Panc1 (cell line): ENCODE results near the gene GIPC3. TPM values are rescaled to one million over a fixed set of nuclear protein-coding genes. Genes with fewer than 3 reads are reported as not detected.
A peak's percentile ranks its signal among the peaks of the same experiment; 100 is the strongest.

Experiments
- ATAC-seq: fragments of 200-7000 bp; cut with Tn5 transposase; 2 replicates; pipeline ENCODE4 v1.9.1; 2020; ENCODE audit warnings: mild to moderate bottlenecking, moderate library complexity
- BruUV-seq: library from RNA; stranded (reverse); fragments of 400-500 nt; replicated peaks from 2 replicates; lab custom pipeline; 2021; lab: Mats Ljungman, UMichigan
- CTCF ChIA-PET: fragments of 300-600 bp; sonication (Branson Sonifier 250); formaldehyde crosslinking; loops from one replicate; lab custom pipeline; 2022; ENCODE audit warnings: antibody characterized with exemption; lab: Charles Lee
- POLR2A ChIA-PET: fragments of 300-600 bp; sonication (Branson Sonifier 250); formaldehyde crosslinking; loops from one replicate; lab custom pipeline; 2022; ENCODE audit warnings: antibody characterized with exemption; lab: Charles Lee
- DNase-seq: peaks from one replicate; pipeline ENCODE4 v3.0.0-alpha.2; 2010; ENCODE audit warnings: low read depth, low spot score
- H3K27ac ChIP-seq: 2 replicates; pipeline ENCODE4 v1.5.1; 2011; ENCODE audit warnings: mild to moderate bottlenecking, low read length, inconsistent platforms
- H3K27me3 ChIP-seq: fragments of 200-500 bp; sonication (Bioruptor generic); 2 replicates; pipeline ENCODE4 v1.6.0; 2014; ENCODE audit warnings: low read length, inconsistent platforms; ENCODE audit not compliant: control insufficient read depth, insufficient read depth
- H3K36me3 ChIP-seq: fragments of 200-500 bp; sonication (Bioruptor generic); 2 replicates; pipeline ENCODE4 v1.5.1; 2014; ENCODE audit warnings: inconsistent platforms, mild to moderate bottlenecking, low read length, moderate library complexity; ENCODE audit not compliant: control insufficient read depth, insufficient read depth
- H3K4me1 ChIP-seq: 2 replicates; pipeline ENCODE4 v1.5.1; 2011; ENCODE audit warnings: inconsistent platforms, mild to moderate bottlenecking, low read length, moderate library complexity; ENCODE audit not compliant: control insufficient read depth, insufficient read depth
- H3K4me3 ChIP-seq, 2 experiments: 2 replicates each; pipeline ENCODE4 v1.5.1; 2011 to 2012; ENCODE audit warnings: low read depth in 2 of 2, low read length in 2 of 2, mild to moderate bottlenecking in 2 of 2, inconsistent platforms in 1 of 2, moderate library complexity in 1 of 2
- H3K9me3 ChIP-seq: fragments of 200-500 bp; sonication (Bioruptor generic); 2 replicates; pipeline ENCODE4 v1.5.1; 2014; ENCODE audit warnings: low read depth, mild to moderate bottlenecking, inconsistent platforms, low read length, moderate library complexity; ENCODE audit not compliant: control insufficient read depth, insufficient read depth
- CTCF ChIP-seq: fragments of 450-650 bp; IDR thresholded peaks from 2 replicates; pipeline ENCODE4 v1.5.1; 2017; ENCODE audit warnings: mild to moderate bottlenecking
- POLR2AphosphoS5 ChIP-seq: IDR thresholded peaks from 2 replicates; pipeline ENCODE4 v1.6.1; 2012; ENCODE audit warnings: mild to moderate bottlenecking, low read depth, low read length, moderate library complexity
- REST ChIP-seq, 2 experiments: IDR thresholded peaks; 2 replicates each; pipeline ENCODE4 v1.6.1; 2011 to 2012; ENCODE audit warnings: low read depth in 2 of 2, control low read depth in 1 of 2, low read length in 1 of 2, mild to moderate bottlenecking in 1 of 2, moderate library complexity in 1 of 2; ENCODE audit not compliant: insufficient read depth in 1 of 2
- SIN3A ChIP-seq: IDR thresholded peaks from 2 replicates; pipeline ENCODE4 v1.6.1; 2012; ENCODE audit warnings: low read depth, mild to moderate bottlenecking, low read length, moderate library complexity, borderline replicate concordance; ENCODE audit not compliant: insufficient read depth
- TCF7L2 ChIP-seq: IDR thresholded peaks from 2 replicates; pipeline ENCODE4 v1.6.1; 2011; ENCODE audit warnings: mild to moderate bottlenecking, low read depth, low read length, inconsistent platforms
- in situ Hi-C: cut with HindIII; loops from 2 replicates; pipeline ENCODE4 v1.10.0; 2016; ENCODE audit warnings: low sequenced_read_pairs, low pct_unique_long_range_greater_than_20kb
- intact Hi-C: fragments of 100-400 bp; cut with micrococcal nuclease; formaldehyde crosslinking; loops from one replicate; pipeline ENCODE4 v1.10.0; 2022; ENCODE audit not compliant: unreplicated experiment
- total RNA-seq: library from RNA; stranded (reverse); gene quantifications from one replicate; pipeline ENCODE4 v1.2.1, GENCODE V29; 2021; ENCODE audit not compliant: unreplicated experiment

The GIPC3 gene
- total RNA-seq, 1 experiment from 2014 or later = 0.92 TPM

DNA sequence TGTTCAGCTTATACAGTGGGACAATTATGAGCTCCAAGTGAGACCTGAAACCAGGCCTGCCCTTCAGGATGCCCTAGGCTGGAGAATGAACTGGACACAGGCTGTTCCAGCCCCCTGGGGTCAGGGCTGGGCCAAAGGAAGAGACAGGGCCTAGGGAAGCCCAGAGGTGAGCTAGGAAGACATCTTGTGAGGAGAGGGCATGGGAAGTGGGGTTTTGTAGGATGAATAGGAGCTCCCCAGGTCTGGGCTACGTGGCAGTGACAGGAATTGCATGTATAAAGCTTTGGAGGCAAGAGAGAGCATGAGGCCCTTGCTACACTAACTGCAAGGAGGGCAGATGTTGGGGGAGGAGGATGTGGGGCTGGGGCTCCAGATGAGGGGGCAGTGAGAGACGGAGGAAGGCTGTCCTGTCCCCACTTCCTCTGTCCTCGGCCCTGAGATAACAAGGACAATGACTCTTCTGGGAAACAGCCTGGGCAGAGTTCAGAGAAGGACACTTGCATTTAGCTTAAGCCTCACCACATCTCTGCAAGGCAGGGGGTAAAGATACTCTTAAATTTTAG is 22.9 kb downstream of the GIPC3 start:
- H3K4me1 ChIP-seq = peaks cover 36% of the 10 kb centered on the region
- in situ Hi-C loops = no loop called here
- BruUV-seq = no TSS peak
- no peaks in the 10 kb centered on the region for H3K27me3 ChIP-seq
- TF ChIP-seq REST (IDR thresholded peaks at IDR 0.05; ENCODE audit: insufficient read depth in 1 of 2, low read depth in 2 of 2, low read length in 1 of 2) = no peak
- TF ChIP-seq CTCF = no peak
- TF ChIP-seq POLR2AphosphoS5 = no peak
- no peak for TF ChIP-seq TCF7L2
- no peak for TF ChIP-seq SIN3A
- CTCF ChIA-PET = interaction anchor here (0.6 to 1.3 kb wide), 4 partner anchors 10 to 287 kb away, joined by 3 to 4 read pairs (median 4); no protein-coding TSS in a partner anchor
- H3K27ac ChIP-seq = peak overlapping the region; percentile 67
- intact Hi-C loops = no loop called here
- H3K4me3 ChIP-seq = peak overlapping the region in 1 of 2 experiments; percentile 62; a peak in 2 of 4 replicates
- no peak for DNase-seq
- ATAC-seq = peak; percentile 14
- no peaks in the 10 kb centered on the region for H3K9me3 ChIP-seq
- H3K36me3 ChIP-seq = no peaks in the 10 kb centered on the region
- POLR2A ChIA-PET = no interaction called here

DNA sequence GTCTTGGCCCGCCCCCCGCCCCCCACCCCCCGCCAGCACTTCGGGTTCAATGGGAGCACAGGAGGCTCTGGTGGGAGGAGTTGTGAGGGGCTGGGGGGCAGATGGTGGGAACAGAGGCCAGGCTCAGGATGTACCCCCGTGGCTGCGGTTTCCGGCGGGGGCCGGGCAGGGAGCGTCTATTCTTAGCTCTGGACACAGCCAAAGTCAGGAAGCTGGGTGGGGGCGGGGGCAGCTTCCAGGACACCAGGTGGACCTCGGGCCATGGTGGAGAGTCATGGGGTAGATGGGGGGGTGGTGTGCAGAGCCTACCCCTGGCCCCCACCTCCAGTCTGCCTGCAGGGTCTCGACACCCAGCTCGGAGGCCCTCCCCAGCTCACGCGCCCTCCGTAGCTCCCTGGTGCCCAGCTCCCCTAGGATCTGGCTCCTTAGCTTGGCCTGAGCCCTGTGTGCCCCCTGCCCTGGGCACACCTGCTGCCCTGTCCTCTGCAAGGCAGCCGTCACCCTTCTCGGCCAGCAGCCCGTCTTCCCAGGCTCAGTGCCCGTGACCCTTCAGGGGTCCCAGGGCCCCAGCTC is 23.6 kb downstream of the GIPC3 start:
- DNase-seq = no peak
- POLR2A ChIA-PET = no interaction called here
- ATAC-seq = no peak
- Histone ChIP-seq H3K36me3 (no peaks in the 10 kb centered on the region), H3K9me3 (no peaks in the 10 kb centered on the region), H3K4me3 (no peak overlapping the region), H3K27me3 (no peaks in the 10 kb centered on the region), H3K27ac (no peak overlapping the region), H3K4me1 (peaks cover 30% of the 10 kb centered on the region)
- CTCF ChIA-PET = interaction anchor here (0.6 to 0.7 kb wide), 2 partner anchors 17 to 286 kb away, joined by 4 read pairs; no protein-coding TSS in a partner anchor
- intact Hi-C loops = no loop called here
- BruUV-seq = no TSS peak
- TF ChIP-seq CTCF (no peak), POLR2AphosphoS5 (no peak), TCF7L2 (no peak), SIN3A (no peak), REST (IDR thresholded peaks at IDR 0.05; ENCODE audit: insufficient read depth in 1 of 2, low read depth in 2 of 2, low read length in 1 of 2) (no peak)
- in situ Hi-C loops = no loop called here
